ENCODE data around the gene TESPA1.

TESPA1 gene

DNA sequence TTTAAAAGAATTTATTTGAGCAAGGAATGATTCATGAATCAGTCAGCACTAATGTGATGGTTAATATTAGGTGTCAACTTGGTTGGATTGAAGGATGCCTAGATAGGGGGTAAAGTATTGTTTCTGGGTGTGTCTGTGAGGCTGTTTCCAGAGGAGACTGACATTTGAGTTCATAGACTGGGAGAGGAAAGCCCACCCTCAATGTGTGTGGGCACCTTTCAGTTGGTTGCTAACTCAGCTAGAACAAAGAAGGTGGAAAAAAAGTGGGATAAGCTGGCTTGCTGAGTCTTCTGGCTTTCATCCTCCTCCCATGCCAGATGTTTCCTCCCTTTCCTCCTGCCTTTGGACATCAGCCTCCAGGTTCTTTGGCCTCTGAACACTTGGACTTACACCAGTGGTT is 47.2 kb downstream of the TESPA1 start:
- DNase-seq (ENCODE audit: low read depth) = no peak
- H3K4me3 ChIP-seq (ENCODE audit: low read depth, low read length) = no peak overlapping the region
- TF ChIP-seq, protein P1, sequence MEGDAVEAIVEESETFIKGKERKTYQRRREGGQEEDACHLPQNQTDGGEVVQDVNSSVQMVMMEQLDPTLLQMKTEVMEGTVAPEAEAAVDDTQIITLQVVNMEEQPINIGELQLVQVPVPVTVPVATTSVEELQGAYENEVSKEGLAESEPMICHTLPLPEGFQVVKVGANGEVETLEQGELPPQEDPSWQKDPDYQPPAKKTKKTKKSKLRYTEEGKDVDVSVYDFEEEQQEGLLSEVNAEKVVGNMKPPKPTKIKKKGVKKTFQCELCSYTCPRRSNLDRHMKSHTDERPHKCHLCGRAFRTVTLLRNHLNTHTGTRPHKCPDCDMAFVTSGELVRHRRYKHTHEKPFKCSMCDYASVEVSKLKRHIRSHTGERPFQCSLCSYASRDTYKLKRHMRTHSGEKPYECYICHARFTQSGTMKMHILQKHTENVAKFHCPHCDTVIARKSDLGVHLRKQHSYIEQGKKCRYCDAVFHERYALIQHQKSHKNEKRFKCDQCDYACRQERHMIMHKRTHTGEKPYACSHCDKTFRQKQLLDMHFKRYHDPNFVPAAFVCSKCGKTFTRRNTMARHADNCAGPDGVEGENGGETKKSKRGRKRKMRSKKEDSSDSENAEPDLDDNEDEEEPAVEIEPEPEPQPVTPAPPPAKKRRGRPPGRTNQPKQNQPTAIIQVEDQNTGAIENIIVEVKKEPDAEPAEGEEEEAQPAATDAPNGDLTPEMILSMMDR (IDR thresholded peaks at IDR 0.05; ENCODE audit: low read depth, low read length, missing control alignments) = no peak

DNA sequence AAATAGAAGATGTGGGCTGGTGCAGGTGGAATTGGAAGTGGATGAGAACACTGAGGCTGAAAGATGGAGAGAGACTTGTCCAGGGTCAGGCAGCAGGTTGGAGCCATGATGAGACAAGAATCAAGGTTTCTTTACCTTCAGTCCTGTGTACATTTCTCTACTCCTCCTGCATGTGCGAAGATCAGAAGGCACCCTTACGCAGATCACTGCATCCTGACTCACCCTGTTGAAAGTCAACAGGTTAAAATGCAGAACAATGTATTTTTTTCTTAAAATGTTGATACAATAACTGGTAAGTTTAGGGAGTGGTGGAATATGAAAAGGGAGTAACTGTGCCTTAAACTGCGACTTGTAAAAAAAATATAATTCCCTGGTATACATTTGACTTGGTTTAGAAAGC is 47.8 kb downstream of the TESPA1 start:
- TF ChIP-seq, protein P1 (IDR thresholded peaks at IDR 0.05; ENCODE audit: low read depth, low read length, missing control alignments) = no peak
- H3K4me3 ChIP-seq (ENCODE audit: low read depth, low read length) = no peak overlapping the region
- no peak for DNase-seq (ENCODE audit: low read depth)

DNA sequence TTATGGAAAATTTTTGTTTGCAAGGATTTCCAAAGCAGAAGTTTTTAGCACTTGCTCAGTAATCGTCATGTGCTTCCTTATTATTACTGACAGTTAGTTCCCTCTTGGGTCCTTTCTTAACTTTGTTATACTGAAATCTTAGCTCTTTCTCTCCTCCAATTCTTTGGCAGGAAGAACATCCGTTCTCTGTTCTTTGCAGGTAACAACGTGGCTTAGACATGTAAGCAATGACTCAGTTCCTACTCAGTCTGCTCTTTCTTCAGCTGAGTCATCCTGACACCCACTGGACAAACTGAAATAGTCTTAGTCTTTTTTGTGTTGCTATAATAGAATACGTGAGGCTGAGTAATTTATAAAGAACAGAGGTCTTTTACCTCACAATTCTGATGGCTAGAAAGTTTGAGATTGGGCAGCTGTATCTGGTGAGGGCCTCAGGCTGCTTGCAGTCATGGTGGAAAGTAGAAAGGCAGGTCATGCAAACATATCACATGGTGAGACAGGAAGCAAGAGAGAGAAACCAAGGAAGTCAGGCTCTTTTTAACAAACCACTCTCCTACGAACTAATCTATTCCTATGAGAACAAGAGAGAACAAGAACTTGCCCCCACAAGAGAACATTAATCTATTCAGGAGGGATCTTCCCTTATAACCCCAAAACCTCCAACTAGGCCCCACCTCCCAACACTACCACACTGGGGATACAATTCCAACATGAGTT is 49.2 kb downstream of the TESPA1 start:
- TF ChIP-seq, protein P1 (IDR thresholded peaks at IDR 0.05; ENCODE audit: low read depth, low read length, missing control alignments) = no peak
- DNase-seq (ENCODE audit: low read depth) = peak; percentile 78
- H3K4me3 ChIP-seq (ENCODE audit: low read depth, low read length) = no peak overlapping the region

DNA sequence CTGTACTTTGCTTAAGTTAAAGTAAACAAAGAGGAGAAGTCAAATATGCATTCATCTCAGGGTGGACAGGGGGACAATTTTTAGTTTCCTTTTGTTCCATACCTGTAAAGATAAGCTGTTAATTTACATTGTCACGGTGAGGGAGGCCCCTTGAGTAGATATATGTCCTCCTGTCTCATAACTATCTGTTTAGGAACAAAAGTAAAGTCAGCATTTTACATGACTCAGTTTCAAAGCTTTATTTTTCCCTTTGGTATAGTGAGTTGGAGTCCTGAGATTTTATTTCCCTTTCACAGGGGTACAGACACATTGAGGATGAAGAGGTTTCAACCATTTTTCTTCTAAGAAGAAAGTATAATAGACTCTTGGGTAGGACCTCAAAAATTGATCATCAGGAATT is 50.1 kb downstream of the TESPA1 start:
- no peak overlapping the region for H3K4me3 ChIP-seq (ENCODE audit: low read depth, low read length)
- DNase-seq (ENCODE audit: low read depth) = no peak
- TF ChIP-seq, protein P1 (IDR thresholded peaks at IDR 0.05; ENCODE audit: low read depth, low read length, missing control alignments) = no peak

GRCh38 chr12:54933376-54933775 is 51.2 kb downstream of the TESPA1 start:
- no peak for DNase-seq (ENCODE audit: low read depth)
- no peak overlapping the region for H3K4me3 ChIP-seq (ENCODE audit: low read depth, low read length)
- TF ChIP-seq, protein P1 (IDR thresholded peaks at IDR 0.05; ENCODE audit: low read depth, low read length, missing control alignments) = no peak

GRCh38 chr12:54932691-54933090 is 51.9 kb downstream of the TESPA1 start:
- no peak overlapping the region for H3K4me3 ChIP-seq (ENCODE audit: low read depth, low read length)
- TF ChIP-seq, protein P1 (IDR thresholded peaks at IDR 0.05; ENCODE audit: low read depth, low read length, missing control alignments) = no peak
- DNase-seq (ENCODE audit: low read depth) = no peak

DNA sequence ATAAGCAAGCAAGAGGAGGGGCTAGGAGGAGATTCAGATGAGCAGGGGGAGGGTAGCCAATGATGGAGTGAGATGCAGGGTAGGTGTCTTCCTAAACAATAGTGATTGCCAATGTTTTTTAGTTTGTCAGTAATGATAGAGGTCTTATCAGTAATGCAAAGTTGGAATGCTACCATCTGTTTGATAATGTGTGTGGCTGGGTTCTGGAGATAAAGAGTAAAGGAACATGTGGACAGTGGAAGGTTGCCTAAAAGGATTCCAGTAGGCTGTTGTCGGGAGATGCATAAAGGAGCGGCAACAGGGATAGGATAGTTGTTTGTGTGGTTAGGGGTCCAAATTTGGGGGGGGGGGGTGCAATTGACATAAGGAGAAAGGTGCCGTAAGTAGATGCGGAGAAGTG is 52.5 kb downstream of the TESPA1 start:
- H3K4me3 ChIP-seq (ENCODE audit: low read depth, low read length) = no peak overlapping the region
- TF ChIP-seq, protein P1 (IDR thresholded peaks at IDR 0.05; ENCODE audit: low read depth, low read length, missing control alignments) = no peak
- DNase-seq (ENCODE audit: low read depth) = no peak

Data from GM12864 (cell line).